ENCODE results near the gene LY6G5C. TPM values are rescaled to one million over a fixed set of nuclear protein-coding genes. Genes with fewer than 3 reads are reported as not detected.

Gene LY6G5C
- total and polyA plus RNA-seq, 2 experiments from 2014 or later: 2.1 TPM; not detected in 1

DNA sequence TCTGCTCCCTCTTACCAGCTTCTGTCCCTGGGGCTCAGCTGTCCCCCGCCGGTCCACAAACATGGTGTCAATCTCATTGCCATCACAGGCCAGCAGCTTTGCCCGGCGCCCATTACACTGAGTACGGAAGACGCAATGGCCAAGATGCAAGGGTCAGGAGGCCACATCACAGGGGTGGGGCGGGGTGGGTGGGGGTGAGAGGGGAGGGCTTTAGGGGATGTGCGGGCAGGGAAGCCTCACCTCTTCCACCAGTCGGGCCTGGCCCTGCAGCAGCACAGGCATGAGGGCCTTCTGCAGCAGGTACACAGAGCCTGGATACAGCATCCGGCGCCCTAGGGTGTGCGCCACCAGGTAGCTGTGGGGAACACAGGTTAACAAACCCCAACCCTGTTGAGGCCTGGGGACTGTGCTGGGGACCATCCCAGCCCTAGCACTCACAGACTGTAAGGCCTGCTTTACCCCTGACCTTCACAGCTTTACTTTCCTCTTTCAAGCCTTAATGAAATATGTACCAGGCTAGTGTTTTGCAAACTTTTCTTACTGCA is 10.8 kb upstream of the LY6G5C start (continued):
- TF ChIP-seq, protein P1, sequence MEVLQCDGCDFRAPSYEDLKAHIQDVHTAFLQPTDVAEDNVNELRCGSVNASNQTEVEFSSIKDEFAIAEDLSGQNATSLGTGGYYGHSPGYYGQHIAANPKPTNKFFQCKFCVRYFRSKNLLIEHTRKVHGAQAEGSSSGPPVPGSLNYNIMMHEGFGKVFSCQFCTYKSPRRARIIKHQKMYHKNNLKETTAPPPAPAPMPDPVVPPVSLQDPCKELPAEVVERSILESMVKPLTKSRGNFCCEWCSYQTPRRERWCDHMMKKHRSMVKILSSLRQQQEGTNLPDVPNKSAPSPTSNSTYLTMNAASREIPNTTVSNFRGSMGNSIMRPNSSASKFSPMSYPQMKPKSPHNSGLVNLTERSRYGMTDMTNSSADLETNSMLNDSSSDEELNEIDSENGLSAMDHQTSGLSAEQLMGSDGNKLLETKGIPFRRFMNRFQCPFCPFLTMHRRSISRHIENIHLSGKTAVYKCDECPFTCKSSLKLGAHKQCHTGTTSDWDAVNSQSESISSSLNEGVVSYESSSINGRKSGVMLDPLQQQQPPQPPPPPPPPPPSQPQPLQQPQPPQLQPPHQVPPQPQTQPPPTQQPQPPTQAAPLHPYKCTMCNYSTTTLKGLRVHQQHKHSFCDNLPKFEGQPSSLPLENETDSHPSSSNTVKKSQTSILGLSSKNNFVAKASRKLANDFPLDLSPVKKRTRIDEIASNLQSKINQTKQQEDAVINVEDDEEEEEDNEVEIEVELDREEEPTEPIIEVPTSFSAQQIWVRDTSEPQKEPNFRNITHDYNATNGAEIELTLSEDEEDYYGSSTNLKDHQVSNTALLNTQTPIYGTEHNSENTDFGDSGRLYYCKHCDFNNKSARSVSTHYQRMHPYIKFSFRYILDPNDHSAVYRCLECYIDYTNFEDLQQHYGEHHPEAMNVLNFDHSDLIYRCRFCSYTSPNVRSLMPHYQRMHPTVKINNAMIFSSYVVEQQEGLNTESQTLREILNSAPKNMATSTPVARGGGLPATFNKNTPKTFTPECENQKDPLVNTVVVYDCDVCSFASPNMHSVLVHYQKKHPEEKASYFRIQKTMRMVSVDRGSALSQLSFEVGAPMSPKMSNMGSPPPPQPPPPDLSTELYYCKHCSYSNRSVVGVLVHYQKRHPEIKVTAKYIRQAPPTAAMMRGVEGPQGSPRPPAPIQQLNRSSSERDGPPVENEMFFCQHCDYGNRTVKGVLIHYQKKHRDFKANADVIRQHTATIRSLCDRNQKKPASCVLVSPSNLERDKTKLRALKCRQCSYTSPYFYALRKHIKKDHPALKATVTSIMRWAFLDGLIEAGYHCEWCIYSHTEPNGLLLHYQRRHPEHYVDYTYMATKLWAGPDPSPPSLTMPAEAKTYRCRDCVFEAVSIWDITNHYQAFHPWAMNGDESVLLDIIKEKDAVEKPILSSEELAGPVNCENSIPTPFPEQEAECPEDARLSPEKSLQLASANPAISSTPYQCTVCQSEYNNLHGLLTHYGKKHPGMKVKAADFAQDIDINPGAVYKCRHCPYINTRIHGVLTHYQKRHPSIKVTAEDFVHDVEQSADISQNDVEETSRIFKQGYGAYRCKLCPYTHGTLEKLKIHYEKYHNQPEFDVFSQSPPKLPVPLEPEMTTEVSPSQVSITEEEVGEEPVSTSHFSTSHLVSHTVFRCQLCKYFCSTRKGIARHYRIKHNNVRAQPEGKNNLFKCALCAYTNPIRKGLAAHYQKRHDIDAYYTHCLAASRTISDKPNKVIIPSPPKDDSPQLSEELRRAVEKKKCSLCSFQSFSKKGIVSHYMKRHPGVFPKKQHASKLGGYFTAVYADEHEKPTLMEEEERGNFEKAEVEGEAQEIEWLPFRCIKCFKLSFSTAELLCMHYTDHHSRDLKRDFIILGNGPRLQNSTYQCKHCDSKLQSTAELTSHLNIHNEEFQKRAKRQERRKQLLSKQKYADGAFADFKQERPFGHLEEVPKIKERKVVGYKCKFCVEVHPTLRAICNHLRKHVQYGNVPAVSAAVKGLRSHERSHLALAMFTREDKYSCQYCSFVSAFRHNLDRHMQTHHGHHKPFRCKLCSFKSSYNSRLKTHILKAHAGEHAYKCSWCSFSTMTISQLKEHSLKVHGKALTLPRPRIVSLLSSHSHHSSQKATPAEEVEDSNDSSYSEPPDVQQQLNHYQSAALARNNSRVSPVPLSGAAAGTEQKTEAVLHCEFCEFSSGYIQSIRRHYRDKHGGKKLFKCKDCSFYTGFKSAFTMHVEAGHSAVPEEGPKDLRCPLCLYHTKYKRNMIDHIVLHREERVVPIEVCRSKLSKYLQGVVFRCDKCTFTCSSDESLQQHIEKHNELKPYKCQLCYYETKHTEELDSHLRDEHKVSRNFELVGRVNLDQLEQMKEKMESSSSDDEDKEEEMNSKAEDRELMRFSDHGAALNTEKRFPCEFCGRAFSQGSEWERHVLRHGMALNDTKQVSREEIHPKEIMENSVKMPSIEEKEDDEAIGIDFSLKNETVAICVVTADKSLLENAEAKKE (CRISPR knock-in tag; IDR thresholded peaks at IDR 0.05): no peak
- TF ChIP-seq, protein P2, sequence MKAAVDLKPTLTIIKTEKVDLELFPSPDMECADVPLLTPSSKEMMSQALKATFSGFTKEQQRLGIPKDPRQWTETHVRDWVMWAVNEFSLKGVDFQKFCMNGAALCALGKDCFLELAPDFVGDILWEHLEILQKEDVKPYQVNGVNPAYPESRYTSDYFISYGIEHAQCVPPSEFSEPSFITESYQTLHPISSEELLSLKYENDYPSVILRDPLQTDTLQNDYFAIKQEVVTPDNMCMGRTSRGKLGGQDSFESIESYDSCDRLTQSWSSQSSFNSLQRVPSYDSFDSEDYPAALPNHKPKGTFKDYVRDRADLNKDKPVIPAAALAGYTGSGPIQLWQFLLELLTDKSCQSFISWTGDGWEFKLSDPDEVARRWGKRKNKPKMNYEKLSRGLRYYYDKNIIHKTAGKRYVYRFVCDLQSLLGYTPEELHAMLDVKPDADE (IDR thresholded peaks at IDR 0.05): no peak
- TF ChIP-seq POLR2AphosphoS5 (IDR thresholded peaks at IDR 0.05; ENCODE audit: low read depth): no peak

DNA sequence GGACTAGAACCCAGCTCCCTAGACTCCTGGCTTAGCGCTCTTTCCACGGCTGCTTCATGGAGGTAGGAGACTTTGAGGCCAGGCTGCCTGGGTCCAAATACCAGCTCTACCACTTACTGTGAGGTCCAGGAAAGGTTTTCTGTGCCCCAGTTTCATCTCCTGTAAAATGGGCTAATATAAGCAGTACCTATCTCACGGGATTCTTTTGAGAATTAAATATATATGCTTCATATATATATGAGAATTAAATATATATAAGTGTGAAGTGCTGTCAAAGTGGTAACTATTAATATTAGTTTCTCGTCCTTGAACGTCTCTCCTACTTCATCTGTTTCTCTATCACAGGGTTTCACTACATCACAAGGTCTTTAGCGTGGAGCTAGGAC is 10.2 kb upstream of the LY6G5C start:
- Histone ChIP-seq H2AFZ (no peak overlapping the region), H3K36me3 (ENCODE audit: insufficient read depth) (peaks cover 6% of the 10 kb centered on the region; the same call in 1 of the 2 replicates), H4K20me1 (replicated peaks; ENCODE audit: insufficient read depth) (no peaks in the 10 kb centered on the region), H3K9me2 (ENCODE audit: insufficient read depth) (no peaks in the 10 kb centered on the region), H3K4me3 (no peak overlapping the region), H3K27me3 (ENCODE audit: insufficient read depth) (no peaks in the 10 kb centered on the region), H3K27ac (ENCODE audit: low read depth) (no peak overlapping the region), H3K4me2 (no peak overlapping the region), H3K4me1 (ENCODE audit: insufficient read depth) (no peaks in the 10 kb centered on the region), H3F3A (replicated peaks; ENCODE audit: low read depth) (no peaks in the 10 kb centered on the region), H3K79me2 (replicated peaks; ENCODE audit: insufficient read depth) (no peaks in the 10 kb centered on the region)
- no peak overlapping the region for H3K4me3 Mint-ChIP-seq
- no peaks in the 10 kb centered on the region; the same call in 2 of the 3 replicates for H3K4me1 Mint-ChIP-seq
- peaks cover 3% of the 10 kb centered on the region for H3K27me3 Mint-ChIP-seq (ENCODE audit: insufficient read depth, low read depth, poor library complexity)
- no peak for ATAC-seq
- H3K9me3 Mint-ChIP-seq: no peaks in the 10 kb centered on the region
- DNase-seq (ENCODE audit: low spot score): no peak
- H3K27ac Mint-ChIP-seq: no peak overlapping the region
- peaks cover 21% of the 10 kb centered on the region for H3K36me3 Mint-ChIP-seq (ENCODE audit: low read depth)
- TF ChIP-seq CREB1 (CRISPR knock-in tag; IDR thresholded peaks at IDR 0.05; ENCODE audit: low read depth): no peak
- no peak for TF ChIP-seq NANOG (IDR thresholded peaks at IDR 0.05; ENCODE audit: borderline replicate concordance)
- TF ChIP-seq, protein P3, sequence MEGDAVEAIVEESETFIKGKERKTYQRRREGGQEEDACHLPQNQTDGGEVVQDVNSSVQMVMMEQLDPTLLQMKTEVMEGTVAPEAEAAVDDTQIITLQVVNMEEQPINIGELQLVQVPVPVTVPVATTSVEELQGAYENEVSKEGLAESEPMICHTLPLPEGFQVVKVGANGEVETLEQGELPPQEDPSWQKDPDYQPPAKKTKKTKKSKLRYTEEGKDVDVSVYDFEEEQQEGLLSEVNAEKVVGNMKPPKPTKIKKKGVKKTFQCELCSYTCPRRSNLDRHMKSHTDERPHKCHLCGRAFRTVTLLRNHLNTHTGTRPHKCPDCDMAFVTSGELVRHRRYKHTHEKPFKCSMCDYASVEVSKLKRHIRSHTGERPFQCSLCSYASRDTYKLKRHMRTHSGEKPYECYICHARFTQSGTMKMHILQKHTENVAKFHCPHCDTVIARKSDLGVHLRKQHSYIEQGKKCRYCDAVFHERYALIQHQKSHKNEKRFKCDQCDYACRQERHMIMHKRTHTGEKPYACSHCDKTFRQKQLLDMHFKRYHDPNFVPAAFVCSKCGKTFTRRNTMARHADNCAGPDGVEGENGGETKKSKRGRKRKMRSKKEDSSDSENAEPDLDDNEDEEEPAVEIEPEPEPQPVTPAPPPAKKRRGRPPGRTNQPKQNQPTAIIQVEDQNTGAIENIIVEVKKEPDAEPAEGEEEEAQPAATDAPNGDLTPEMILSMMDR (conservative IDR thresholded peaks at IDR 0.05; ENCODE audit: low read depth in 2 of 2): no peak
- TF ChIP-seq EZH2phosphoT487 (IDR thresholded peaks at IDR 0.05; ENCODE audit: unreplicated experiment): no peak

Measured in GM23338 (cell line).